DND-41 (cell line): ENCODE data around the gene GATB.
A peak's percentile ranks its signal among the peaks of the same experiment; 100 is the strongest.

Experiments
- ATAC-seq: fragments of 200-7000 bp; cut with Tn5 transposase; 3 replicates; pipeline ENCODE4 v1.9.1; 2021; ENCODE audit warnings: low read depth; ENCODE audit not compliant: insufficient read depth
- DNase-seq: peaks from one replicate; pipeline ENCODE4 v3.0.0-alpha.2; 2020
- H2AFZ ChIP-seq: 2 replicates; pipeline ENCODE4 v1.6.0; 2012; ENCODE audit warnings: low read depth, low read length
- H3K27ac ChIP-seq: 2 replicates; pipeline ENCODE4 v1.5.1; 2012; ENCODE audit warnings: low read length, inconsistent platforms
- H3K27me3 ChIP-seq: fragments of 200-600 bp; sonication (generic); 2 replicates; pipeline ENCODE4 v1.6.0; 2012; ENCODE audit warnings: low read length, mild to moderate bottlenecking, inconsistent platforms; ENCODE audit not compliant: insufficient read depth, poor library complexity
- H3K36me3 ChIP-seq: 2 replicates; pipeline ENCODE4 v1.5.1; 2012; ENCODE audit warnings: low read length, inconsistent platforms; ENCODE audit not compliant: insufficient read depth
- H3K4me1 ChIP-seq: 2 replicates; pipeline ENCODE4 v1.5.1; 2012; ENCODE audit warnings: mild to moderate bottlenecking, low read length; ENCODE audit not compliant: insufficient read depth
- H3K4me2 ChIP-seq: 2 replicates; pipeline ENCODE4 v1.6.0; 2012; ENCODE audit warnings: mild to moderate bottlenecking, moderate library complexity, low read length, inconsistent platforms; ENCODE audit not compliant: insufficient read depth
- H3K4me3 ChIP-seq, 2 experiments: fragments of 200-600 bp in 1 of 2; shearing (Covaris generic) in 1 of 2; 2 replicates each; pipeline ENCODE4 v1.5.1; 2012 to 2016; ENCODE audit warnings: inconsistent platforms in 2 of 2, low read length in 2 of 2, mild to moderate bottlenecking in 2 of 2, low read depth in 1 of 2, moderate library complexity in 1 of 2
- H3K79me2 ChIP-seq: 2 replicates; pipeline ENCODE4 v1.6.0; 2012; ENCODE audit warnings: low read length, inconsistent platforms; ENCODE audit not compliant: insufficient read depth
- H3K9ac ChIP-seq: 2 replicates; pipeline ENCODE4 v1.6.0; 2012; ENCODE audit warnings: low read depth, mild to moderate bottlenecking, inconsistent platforms, low read length, moderate library complexity
- H3K9me3 ChIP-seq: 2 replicates; pipeline ENCODE4 v1.5.1; 2012; ENCODE audit warnings: low read length, moderate library complexity, mild to moderate bottlenecking, inconsistent platforms; ENCODE audit not compliant: insufficient read depth, severe bottlenecking
- H4K20me1 ChIP-seq: 2 replicates; pipeline ENCODE4 v1.6.0; 2012; ENCODE audit warnings: low read length; ENCODE audit not compliant: insufficient read depth
- EZH2 ChIP-seq: IDR thresholded peaks from 3 replicates; pipeline ENCODE4 v1.6.1; 2012; ENCODE audit warnings: borderline replicate concordance, low read depth, mild to moderate bottlenecking, moderate library complexity, low read length, inconsistent platforms; ENCODE audit not compliant: severe bottlenecking
- TF ChIP-seq, protein P1 (sequence below): IDR thresholded peaks from 2 replicates; pipeline ENCODE4 v1.5.1; 2012; ENCODE audit warnings: borderline replicate concordance, low read length, moderate library complexity, mild to moderate bottlenecking; ENCODE audit not compliant: poor library complexity, severe bottlenecking; ENCODE audit errors: extremely low read depth

Gene GATB

DNA sequence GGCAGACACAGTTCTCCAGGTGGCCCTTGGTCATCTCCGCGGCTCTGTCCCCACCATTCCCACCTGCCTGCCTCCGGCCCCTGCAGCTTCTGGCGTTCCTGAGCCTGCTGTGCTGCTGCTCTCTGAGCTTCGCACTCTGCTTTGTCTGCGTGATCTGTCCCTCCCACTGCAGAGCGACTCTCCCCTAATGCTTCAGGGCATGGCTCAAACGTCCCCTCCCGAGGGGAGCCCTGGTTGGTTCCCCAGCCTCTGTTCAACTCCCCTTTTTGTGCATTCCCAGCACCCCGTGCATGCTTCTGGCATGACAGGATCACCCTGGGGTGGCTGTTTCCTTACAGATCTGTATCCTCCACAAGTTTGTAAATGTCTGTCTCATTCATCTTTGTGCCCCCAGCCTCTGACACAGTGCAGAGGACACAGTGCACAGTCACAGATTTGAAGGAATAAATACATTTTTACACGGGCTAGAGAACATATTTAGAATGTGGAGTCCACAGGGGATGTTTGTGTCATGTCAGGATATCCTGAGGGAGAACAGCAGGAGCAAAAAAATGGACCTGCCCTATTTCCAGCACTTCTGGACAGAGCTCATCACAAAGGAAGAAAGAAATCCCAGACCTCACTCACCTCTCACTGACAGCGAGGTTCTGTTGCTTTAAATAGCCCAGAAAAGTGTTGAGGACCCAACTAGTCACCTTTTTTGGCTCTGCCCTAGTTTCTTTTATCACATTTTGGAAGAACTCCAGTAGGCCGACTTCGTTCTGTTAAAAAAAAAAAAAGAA lies 72.6 kb downstream of the GATB start:
- no peak overlapping the region for H3K9ac ChIP-seq
- H3K4me3 ChIP-seq: no peak overlapping the region
- no peaks in the 10 kb centered on the region for H3K27me3 ChIP-seq
- no peak overlapping the region for H2AFZ ChIP-seq
- DNase-seq: no peak
- TF ChIP-seq, protein P1, sequence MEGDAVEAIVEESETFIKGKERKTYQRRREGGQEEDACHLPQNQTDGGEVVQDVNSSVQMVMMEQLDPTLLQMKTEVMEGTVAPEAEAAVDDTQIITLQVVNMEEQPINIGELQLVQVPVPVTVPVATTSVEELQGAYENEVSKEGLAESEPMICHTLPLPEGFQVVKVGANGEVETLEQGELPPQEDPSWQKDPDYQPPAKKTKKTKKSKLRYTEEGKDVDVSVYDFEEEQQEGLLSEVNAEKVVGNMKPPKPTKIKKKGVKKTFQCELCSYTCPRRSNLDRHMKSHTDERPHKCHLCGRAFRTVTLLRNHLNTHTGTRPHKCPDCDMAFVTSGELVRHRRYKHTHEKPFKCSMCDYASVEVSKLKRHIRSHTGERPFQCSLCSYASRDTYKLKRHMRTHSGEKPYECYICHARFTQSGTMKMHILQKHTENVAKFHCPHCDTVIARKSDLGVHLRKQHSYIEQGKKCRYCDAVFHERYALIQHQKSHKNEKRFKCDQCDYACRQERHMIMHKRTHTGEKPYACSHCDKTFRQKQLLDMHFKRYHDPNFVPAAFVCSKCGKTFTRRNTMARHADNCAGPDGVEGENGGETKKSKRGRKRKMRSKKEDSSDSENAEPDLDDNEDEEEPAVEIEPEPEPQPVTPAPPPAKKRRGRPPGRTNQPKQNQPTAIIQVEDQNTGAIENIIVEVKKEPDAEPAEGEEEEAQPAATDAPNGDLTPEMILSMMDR: no peak
- no peak for TF ChIP-seq EZH2
- no peaks in the 10 kb centered on the region for H3K4me1 ChIP-seq
- H3K79me2 ChIP-seq: no peaks in the 10 kb centered on the region
- no peaks in the 10 kb centered on the region for H3K9me3 ChIP-seq
- H3K36me3 ChIP-seq: peaks cover 4% of the 10 kb centered on the region; the same call in 1 of the 2 replicates
- H3K27ac ChIP-seq: no peak overlapping the region
- no peak overlapping the region for H3K4me2 ChIP-seq
- ATAC-seq: no peak
- H4K20me1 ChIP-seq: no peaks in the 10 kb centered on the region

DNA sequence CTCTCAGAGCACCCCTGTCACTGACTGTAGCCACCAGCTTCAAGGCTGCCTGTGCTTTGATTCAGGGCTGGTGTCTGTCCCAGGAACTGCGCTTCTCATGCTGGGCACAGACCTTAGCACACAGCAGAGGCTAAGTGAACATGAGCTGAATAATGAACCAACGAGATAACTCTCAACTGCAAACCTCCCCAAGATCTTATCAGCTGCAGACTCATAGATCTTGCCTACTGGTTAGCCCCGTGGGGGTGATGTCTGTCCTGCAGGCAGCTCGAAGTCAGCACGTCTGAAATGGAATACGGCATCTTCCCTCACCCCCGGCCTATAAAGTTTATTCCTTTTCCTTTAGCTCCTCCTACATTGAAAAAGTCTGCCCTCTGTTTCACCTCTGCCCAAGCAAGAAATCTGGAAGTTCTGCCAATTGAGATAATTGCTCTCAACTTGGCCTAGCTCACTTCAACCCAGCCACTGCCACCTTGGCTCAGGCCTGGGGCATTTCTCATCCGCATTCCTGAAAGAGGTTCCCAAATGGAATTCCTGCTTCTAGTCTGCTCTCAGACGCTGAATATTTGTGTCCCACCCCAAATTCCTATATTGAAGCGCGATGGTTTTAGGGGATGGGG lies 73.7 kb downstream of the GATB start:
- no peaks in the 10 kb centered on the region for H3K27me3 ChIP-seq
- ATAC-seq (0 out of 3 replicates have a peak, but pooled peaks have one; percentile 22), DNase-seq (no peak)
- H3K4me1 ChIP-seq: no peaks in the 10 kb centered on the region
- H3K9ac ChIP-seq: no peak overlapping the region
- H2AFZ ChIP-seq: no peak overlapping the region
- H3K4me3 ChIP-seq: no peak overlapping the region
- H3K9me3 ChIP-seq: no peaks in the 10 kb centered on the region
- TF ChIP-seq, protein P1: no peak
- TF ChIP-seq EZH2: no peak
- no peaks in the 10 kb centered on the region for H3K79me2 ChIP-seq
- H3K27ac ChIP-seq: no peak overlapping the region
- H3K4me2 ChIP-seq: no peak overlapping the region
- H4K20me1 ChIP-seq: no peaks in the 10 kb centered on the region
- H3K36me3 ChIP-seq: peaks cover 4% of the 10 kb centered on the region; the same call in 1 of the 2 replicates

DNA sequence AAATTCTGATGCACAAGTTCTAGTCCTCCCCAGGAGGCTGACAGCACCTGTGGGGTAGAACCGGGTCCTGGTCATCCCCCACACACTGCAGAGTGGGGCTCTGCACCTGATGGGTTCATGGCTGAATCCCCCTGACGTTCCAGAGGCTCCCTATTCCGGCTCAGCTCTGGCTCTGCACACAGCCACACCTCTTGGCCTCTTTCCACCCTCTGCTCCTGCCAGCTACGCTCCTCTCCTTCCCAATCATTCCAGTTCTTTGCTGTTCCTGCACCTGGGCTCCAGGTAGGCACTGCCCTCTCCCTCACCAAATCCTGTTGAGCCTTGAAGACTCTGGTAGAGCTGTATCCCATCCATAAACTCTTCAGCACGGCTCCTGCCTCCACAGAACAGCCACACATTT lies 75.5 kb downstream of the GATB start:
- Histone ChIP-seq H3K36me3 (peaks cover 9% of the 10 kb centered on the region; the same call in 1 of the 2 replicates), H3K79me2 (no peaks in the 10 kb centered on the region), H2AFZ (no peak overlapping the region), H3K27ac (no peak overlapping the region), H3K27me3 (no peaks in the 10 kb centered on the region), H3K9me3 (no peaks in the 10 kb centered on the region), H4K20me1 (no peaks in the 10 kb centered on the region), H3K9ac (no peak overlapping the region), H3K4me1 (no peaks in the 10 kb centered on the region), H3K4me3 (no peak overlapping the region), H3K4me2 (no peak overlapping the region)
- no peak for TF ChIP-seq EZH2
- TF ChIP-seq, protein P1: no peak
- ATAC-seq: no peak
- no peak for DNase-seq
